Caco-2 (cell line): ENCODE measurements around the gene CDK14. TPM values are rescaled to one million over a fixed set of nuclear protein-coding genes. Genes with fewer than 3 reads are reported as not detected.

Experiments
- BruUV-seq: library from RNA; stranded (reverse); fragments of 400-500 nt; replicated peaks from 2 replicates; lab custom pipeline; 2021; lab: Mats Ljungman, UMichigan
- CTCF ChIA-PET: fragments of 300-600 bp; sonication (Branson Sonifier 250); formaldehyde crosslinking; loops from one replicate; lab custom pipeline; 2022; ENCODE audit warnings: antibody characterized with exemption; lab: Charles Lee
- POLR2A ChIA-PET: fragments of 300-600 bp; sonication (Branson Sonifier 250); formaldehyde crosslinking; loops from one replicate; lab custom pipeline; 2022; ENCODE audit warnings: antibody characterized with exemption; lab: Charles Lee
- DNase-seq, 2 experiments: peaks; one replicate each; pipeline versions ENCODE4 v3.0.0 to v3.0.0-alpha.2; 2020 to 2022
- H3K27me3 ChIP-seq: replicated peaks from 2 replicates; pipeline ENCODE4 v1.6.0; 2011; ENCODE audit warnings: low read length; ENCODE audit not compliant: control insufficient read depth, insufficient read depth
- H3K36me3 ChIP-seq: 2 replicates; pipeline ENCODE4 v1.5.1; 2011; ENCODE audit warnings: low read length; ENCODE audit not compliant: control insufficient read depth, insufficient read depth
- H3K4me1 ChIP-seq: fragments of 250-450 bp; sonication (Bioruptor Pico); 2 replicates; pipeline ENCODE4 v1.5.1; 2020; ENCODE audit warnings: mild to moderate bottlenecking
- H3K4me3 ChIP-seq: 2 replicates; pipeline ENCODE4 v1.5.1; 2011; ENCODE audit warnings: low read depth, mild to moderate bottlenecking, control low read depth, low read length
- H3K9me3 ChIP-seq: fragments of 250-450 bp; sonication (Bioruptor Pico); 2 replicates; pipeline ENCODE4 v1.5.1; 2020; ENCODE audit warnings: mild to moderate bottlenecking, moderate library complexity
- H3K27ac Mint-ChIP-seq: one replicate; pipeline ENCODE4 v1.8.0; 2022; ENCODE audit warnings: mixed read lengths; ENCODE audit not compliant: unreplicated experiment
- H3K27me3 Mint-ChIP-seq: one replicate; pipeline ENCODE4 v1.8.0; 2022; ENCODE audit warnings: mixed read lengths; ENCODE audit not compliant: insufficient read depth, unreplicated experiment
- H3K36me3 Mint-ChIP-seq: one replicate; pipeline ENCODE4 v1.8.0; 2022; ENCODE audit warnings: mild to moderate bottlenecking, mixed read lengths; ENCODE audit not compliant: insufficient read depth, unreplicated experiment
- H3K4me1 Mint-ChIP-seq: one replicate; pipeline ENCODE4 v1.8.0; 2022; ENCODE audit warnings: low read depth, mixed read lengths; ENCODE audit not compliant: unreplicated experiment
- H3K4me3 Mint-ChIP-seq: one replicate; pipeline ENCODE4 v1.8.0; 2022; ENCODE audit warnings: mild to moderate bottlenecking, moderate library complexity, mixed read lengths; ENCODE audit not compliant: unreplicated experiment
- H3K9me3 Mint-ChIP-seq: one replicate; pipeline ENCODE4 v1.8.0; 2022; ENCODE audit warnings: mixed read lengths; ENCODE audit not compliant: unreplicated experiment
- CTCF ChIP-seq, 2 experiments: fragments of 200-600 bp in 1 of 2; IDR thresholded peaks; 1 replicate in 1 of 2; 2 replicates in 1 of 2; pipeline versions ENCODE4 v1.5.1 to v1.8.0; 2011 to 2022; ENCODE audit warnings: antibody characterized with exemption in 1 of 2, control low read depth in 1 of 2, inconsistent platforms in 1 of 2, low read depth in 1 of 2, low read length in 1 of 2, mild to moderate bottlenecking in 1 of 2, moderate library complexity in 1 of 2; ENCODE audit not compliant: insufficient read depth in 1 of 2, severe bottlenecking in 1 of 2, unreplicated experiment in 1 of 2
- intact Hi-C: fragments of 100-400 bp; cut with micrococcal nuclease; formaldehyde crosslinking; loops from one replicate; pipeline ENCODE4 v1.10.0; 2022; ENCODE audit not compliant: unreplicated experiment
- total RNA-seq: library from RNA; stranded (reverse); gene quantifications from 2 replicates; pipeline ENCODE4 v1.2.3, GENCODE V29; 2022

The CDK14 gene
- total RNA-seq, 1 experiment from 2014 or later, result 18.2 TPM

- CTCF ChIA-PET, result no interaction called here
- Histone ChIP-seq H3K36me3 (no peaks in the 10 kb centered on the region), H3K27me3 (no peaks in the 10 kb centered on the region), H3K4me3 (no peak overlapping the region), H3K4me1 (no peaks in the 10 kb centered on the region), H3K9me3 (no peaks in the 10 kb centered on the region)
- no peaks in the 10 kb centered on the region for H3K9me3 Mint-ChIP-seq
- H3K4me1 Mint-ChIP-seq, result no peaks in the 10 kb centered on the region
- H3K4me3 Mint-ChIP-seq, result no peak overlapping the region
- no TSS peak for BruUV-seq
- no peaks in the 10 kb centered on the region for H3K36me3 Mint-ChIP-seq
- POLR2A ChIA-PET, result no interaction called here
- intact Hi-C loops, result no loop called here
- H3K27ac Mint-ChIP-seq, result no peak overlapping the region
- no peak for TF ChIP-seq CTCF (IDR thresholded peaks at IDR 0.05; ENCODE audit: insufficient read depth in 1 of 2, low read depth in 1 of 2, low read length in 1 of 2, severe bottlenecking in 1 of 2, unreplicated experiment in 1 of 2)
- DNase-seq, result no peak
- peaks cover 16% of the 10 kb centered on the region for H3K27me3 Mint-ChIP-seq
Measured at GRCh38 chr7:91230503-91230902, 634.4 kb downstream of the CDK14 start.

DNA sequence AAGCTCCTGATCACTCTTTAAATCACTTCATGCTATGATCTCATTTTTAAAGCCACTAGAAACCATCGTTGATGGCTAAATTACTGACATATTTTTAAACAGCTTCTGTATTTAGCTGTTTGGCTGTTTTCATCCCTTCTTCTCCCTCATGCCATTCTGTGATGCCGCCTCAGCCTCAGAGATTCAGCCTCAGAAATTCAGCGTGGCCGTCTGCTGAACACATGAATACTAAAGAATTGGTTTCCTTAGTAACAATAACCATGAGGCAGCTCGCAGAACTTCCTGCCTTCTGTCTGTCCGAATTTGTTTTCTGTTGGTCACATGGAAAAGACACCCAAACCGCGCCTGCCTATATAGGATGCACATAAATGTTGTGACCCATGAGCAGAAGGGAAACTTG, 637.1 kb downstream of the CDK14 start:
- Histone ChIP-seq H3K4me3 (no peak overlapping the region), H3K36me3 (no peaks in the 10 kb centered on the region), H3K27me3 (no peaks in the 10 kb centered on the region), H3K9me3 (no peaks in the 10 kb centered on the region), H3K4me1 (no peaks in the 10 kb centered on the region)
- BruUV-seq, result no TSS peak
- peaks cover 17% of the 10 kb centered on the region for H3K27me3 Mint-ChIP-seq
- no peak for TF ChIP-seq CTCF (IDR thresholded peaks at IDR 0.05; ENCODE audit: insufficient read depth in 1 of 2, low read depth in 1 of 2, low read length in 1 of 2, severe bottlenecking in 1 of 2, unreplicated experiment in 1 of 2)
- no peak for DNase-seq
- no peak overlapping the region for H3K27ac Mint-ChIP-seq
- H3K36me3 Mint-ChIP-seq, result no peaks in the 10 kb centered on the region
- intact Hi-C loops, result no loop called here
- POLR2A ChIA-PET, result no interaction called here
- no peak overlapping the region for H3K4me3 Mint-ChIP-seq
- no peaks in the 10 kb centered on the region for H3K4me1 Mint-ChIP-seq
- H3K9me3 Mint-ChIP-seq, result no peaks in the 10 kb centered on the region
- CTCF ChIA-PET, result no interaction called here

- Mint-ChIP-seq H3K9me3 (no peaks in the 10 kb centered on the region), H3K4me1 (no peaks in the 10 kb centered on the region), H3K27ac (no peak overlapping the region), H3K36me3 (no peaks in the 10 kb centered on the region), H3K4me3 (no peak overlapping the region), H3K27me3 (peaks cover 17% of the 10 kb centered on the region)
- POLR2A ChIA-PET, result no interaction called here
- no TSS peak for BruUV-seq
- no peak for DNase-seq
- no peak for TF ChIP-seq CTCF (IDR thresholded peaks at IDR 0.05; ENCODE audit: insufficient read depth in 1 of 2, low read depth in 1 of 2, low read length in 1 of 2, severe bottlenecking in 1 of 2, unreplicated experiment in 1 of 2)
- Histone ChIP-seq H3K27me3 (no peaks in the 10 kb centered on the region), H3K4me1 (no peaks in the 10 kb centered on the region), H3K36me3 (no peaks in the 10 kb centered on the region), H3K9me3 (no peaks in the 10 kb centered on the region), H3K4me3 (no peak overlapping the region)
- intact Hi-C loops, result no loop called here
- CTCF ChIA-PET, result no interaction called here
Measured at GRCh38 chr7:91235211-91235832, 639.2 kb downstream of the CDK14 start.
